Measurements from ENCODE around the gene ROBO3. TPM values are rescaled to one million over a fixed set of nuclear protein-coding genes. Genes with fewer than 3 reads are reported as not detected.
A peak's percentile ranks its signal among the peaks of the same experiment; 100 is the strongest.

The ROBO3 gene
- total RNA-seq, 1 donor from 2014 or later, result 12.6 TPM

DNA sequence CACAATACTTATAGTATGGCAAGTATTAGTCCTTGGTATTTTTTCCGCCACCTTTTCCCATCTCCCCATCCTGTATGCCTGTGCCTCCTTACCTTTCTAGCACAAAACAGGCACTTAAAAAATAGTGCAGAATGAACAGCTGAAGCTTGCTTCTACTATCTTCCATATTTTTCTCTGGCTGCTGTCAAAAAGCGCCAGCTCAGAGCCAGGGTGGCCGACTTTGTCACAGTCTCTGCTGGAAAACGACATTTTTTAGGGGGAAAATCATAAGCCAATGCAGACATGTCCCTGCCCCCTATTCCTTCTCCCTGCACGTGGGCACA lies 26.5 kb upstream of the ROBO3 start:
- H3K27me3 Mint-ChIP-seq (ENCODE audit: insufficient read depth, low read depth), result peaks cover 48% of the 10 kb centered on the region
- no peak overlapping the region for H3K27ac Mint-ChIP-seq
- no peaks in the 10 kb centered on the region for H3K9me3 ChIP-seq (ENCODE audit: low read depth)
- H3K27ac ChIP-seq, result no peak overlapping the region
- peaks cover 2% of the 10 kb centered on the region for H3K9me3 Mint-ChIP-seq
- peaks cover 48% of the 10 kb centered on the region for H3K4me1 ChIP-seq
- no peak overlapping the region for H3K9ac ChIP-seq
- no peak for DNase-seq (ENCODE audit: low spot score)
- no peaks in the 10 kb centered on the region for H3K36me3 ChIP-seq
- TF ChIP-seq, protein P1, sequence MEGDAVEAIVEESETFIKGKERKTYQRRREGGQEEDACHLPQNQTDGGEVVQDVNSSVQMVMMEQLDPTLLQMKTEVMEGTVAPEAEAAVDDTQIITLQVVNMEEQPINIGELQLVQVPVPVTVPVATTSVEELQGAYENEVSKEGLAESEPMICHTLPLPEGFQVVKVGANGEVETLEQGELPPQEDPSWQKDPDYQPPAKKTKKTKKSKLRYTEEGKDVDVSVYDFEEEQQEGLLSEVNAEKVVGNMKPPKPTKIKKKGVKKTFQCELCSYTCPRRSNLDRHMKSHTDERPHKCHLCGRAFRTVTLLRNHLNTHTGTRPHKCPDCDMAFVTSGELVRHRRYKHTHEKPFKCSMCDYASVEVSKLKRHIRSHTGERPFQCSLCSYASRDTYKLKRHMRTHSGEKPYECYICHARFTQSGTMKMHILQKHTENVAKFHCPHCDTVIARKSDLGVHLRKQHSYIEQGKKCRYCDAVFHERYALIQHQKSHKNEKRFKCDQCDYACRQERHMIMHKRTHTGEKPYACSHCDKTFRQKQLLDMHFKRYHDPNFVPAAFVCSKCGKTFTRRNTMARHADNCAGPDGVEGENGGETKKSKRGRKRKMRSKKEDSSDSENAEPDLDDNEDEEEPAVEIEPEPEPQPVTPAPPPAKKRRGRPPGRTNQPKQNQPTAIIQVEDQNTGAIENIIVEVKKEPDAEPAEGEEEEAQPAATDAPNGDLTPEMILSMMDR (IDR thresholded peaks at IDR 0.05), result no peak
- H3K36me3 Mint-ChIP-seq, result no peaks in the 10 kb centered on the region
- H2AFZ ChIP-seq (replicated peaks), result peak overlapping the region; percentile 84
- H3K27me3 ChIP-seq, result peaks cover 63% of the 10 kb centered on the region
- no peaks in the 10 kb centered on the region for H3K79me2 ChIP-seq (ENCODE audit: low read depth)
- no peaks in the 10 kb centered on the region for H4K20me1 ChIP-seq (ENCODE audit: low read depth)
- H3F3A ChIP-seq (ENCODE audit: low read depth), result peaks cover 54% of the 10 kb centered on the region
- H3K4me1 Mint-ChIP-seq, result peaks cover 50% of the 10 kb centered on the region
- H3K4me3 Mint-ChIP-seq, result peak overlapping the region; percentile 76
- peak overlapping the region; percentile 84 for H3K4me2 ChIP-seq
- peak overlapping the region; percentile 51 for H3K4me3 ChIP-seq

DNA sequence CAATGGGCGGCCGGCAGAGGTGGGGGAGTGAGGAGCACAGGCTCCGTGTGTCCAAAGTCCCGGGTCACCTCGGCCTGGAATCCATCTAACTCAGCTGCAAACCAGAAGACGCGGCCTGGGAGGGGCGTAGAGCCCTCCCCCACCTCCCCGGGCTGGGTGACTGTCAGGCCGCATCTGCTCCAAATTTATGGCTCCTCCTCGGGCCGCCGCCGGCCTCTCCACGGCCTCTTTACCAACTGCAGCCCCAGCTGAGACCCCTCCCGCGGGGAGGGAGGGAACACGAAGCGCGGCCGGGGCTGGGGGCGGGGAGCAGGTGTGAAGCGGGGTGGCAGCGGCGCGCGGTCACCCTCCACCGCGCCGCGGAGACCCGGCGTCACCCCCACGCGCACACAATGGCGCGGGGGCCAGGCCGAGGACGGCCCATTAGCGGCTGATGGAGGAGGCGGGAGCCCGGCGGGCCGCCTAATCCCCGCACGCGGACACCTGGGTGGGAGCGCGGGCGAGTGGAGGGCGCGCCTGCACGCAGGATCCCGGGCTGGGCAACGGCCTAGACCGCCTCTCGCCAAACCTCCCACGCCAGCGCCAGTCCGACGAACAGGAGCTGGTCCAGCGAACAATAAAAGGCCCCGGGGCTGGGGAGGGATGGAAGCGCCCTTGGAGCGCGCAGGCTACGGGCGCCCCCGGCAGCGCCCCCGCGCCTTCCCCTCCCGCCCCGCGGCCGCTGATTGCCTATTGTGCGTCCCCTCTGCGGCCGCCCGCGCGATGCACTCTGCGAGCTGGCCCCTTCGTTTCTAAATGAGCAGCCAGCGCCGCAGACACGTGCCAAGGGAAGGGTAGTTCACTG lies 25.9 kb upstream of the ROBO3 start:
- Mint-ChIP-seq H3K27ac (no peak overlapping the region), H3K9me3 (peaks cover 2% of the 10 kb centered on the region), H3K4me1 (peaks cover 56% of the 10 kb centered on the region), H3K4me3 (peak overlapping the region; percentile 83), H3K36me3 (no peaks in the 10 kb centered on the region), H3K27me3 (ENCODE audit: insufficient read depth, low read depth) (peaks cover 50% of the 10 kb centered on the region)
- no peaks in the 10 kb centered on the region for H3K79me2 ChIP-seq (ENCODE audit: low read depth)
- H3K9me3 ChIP-seq (ENCODE audit: low read depth), result no peaks in the 10 kb centered on the region
- H4K20me1 ChIP-seq (ENCODE audit: low read depth), result no peaks in the 10 kb centered on the region
- DNase-seq (ENCODE audit: low spot score), result peak; percentile 80
- no peak overlapping the region for H3K27ac ChIP-seq
- peaks cover 53% of the 10 kb centered on the region for H3K4me1 ChIP-seq
- H3K4me3 ChIP-seq, result peak overlapping the region; percentile 51
- H3K27me3 ChIP-seq, result peaks cover 63% of the 10 kb centered on the region
- no peak overlapping the region for H3K9ac ChIP-seq
- peak overlapping the region; percentile 84 for H2AFZ ChIP-seq (replicated peaks)
- peaks cover 60% of the 10 kb centered on the region for H3F3A ChIP-seq (ENCODE audit: low read depth)
- no peaks in the 10 kb centered on the region for H3K36me3 ChIP-seq
- peak overlapping the region; percentile 84 for H3K4me2 ChIP-seq
- TF ChIP-seq EZH2phosphoT487 (IDR thresholded peaks at IDR 0.05), result no peak
- TF ChIP-seq, protein P1 (IDR thresholded peaks at IDR 0.05), result no peak
- peak; percentile 76 for TF ChIP-seq EZH2 (IDR thresholded peaks at IDR 0.05)

DNA sequence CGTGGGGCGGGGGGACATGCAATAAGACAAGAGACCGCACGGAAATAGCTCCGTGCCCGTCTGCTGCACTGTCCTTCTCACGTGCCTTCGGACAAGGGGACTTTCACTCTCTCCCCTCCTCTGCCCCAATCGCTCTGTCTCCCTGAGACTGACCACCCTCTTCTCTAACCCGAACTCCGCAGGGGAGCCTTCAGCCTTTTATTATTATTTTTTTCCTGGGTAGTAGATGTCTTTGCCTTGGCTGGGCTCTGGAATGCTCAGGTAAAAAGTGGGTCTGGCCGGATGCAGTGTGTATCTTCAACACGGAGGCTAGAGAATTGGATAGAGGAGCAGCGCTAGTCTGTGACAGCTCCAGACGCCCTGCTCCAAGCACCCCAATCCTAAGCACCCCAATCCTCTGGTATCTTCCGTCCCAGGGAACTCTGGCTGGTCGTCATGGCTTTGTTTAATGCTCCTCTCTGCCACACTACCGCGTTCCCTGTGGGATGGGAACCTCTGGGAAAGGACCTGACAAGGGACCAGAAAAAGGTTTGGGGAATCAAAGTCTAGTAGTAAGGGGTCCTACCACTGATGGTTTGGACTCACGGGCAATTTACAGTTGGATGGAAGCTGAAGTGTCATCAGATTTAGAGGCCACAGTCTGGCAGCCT lies 25.1 kb upstream of the ROBO3 start:
- H3K36me3 ChIP-seq, result no peaks in the 10 kb centered on the region
- H2AFZ ChIP-seq (replicated peaks), result peak overlapping the region; percentile 84
- Mint-ChIP-seq H3K4me1 (peaks cover 64% of the 10 kb centered on the region), H3K4me3 (peak overlapping the region; percentile 83), H3K9me3 (peaks cover 2% of the 10 kb centered on the region), H3K36me3 (no peaks in the 10 kb centered on the region), H3K27me3 (ENCODE audit: insufficient read depth, low read depth) (peaks cover 58% of the 10 kb centered on the region), H3K27ac (no peak overlapping the region)
- H3F3A ChIP-seq (ENCODE audit: low read depth), result peaks cover 68% of the 10 kb centered on the region
- no peaks in the 10 kb centered on the region for H3K79me2 ChIP-seq (ENCODE audit: low read depth)
- peak overlapping the region; percentile 84 for H3K4me2 ChIP-seq
- no peak for DNase-seq (ENCODE audit: low spot score)
- H4K20me1 ChIP-seq (ENCODE audit: low read depth), result no peaks in the 10 kb centered on the region
- H3K9me3 ChIP-seq (ENCODE audit: low read depth), result no peaks in the 10 kb centered on the region
- no peak overlapping the region for H3K9ac ChIP-seq
- peaks cover 63% of the 10 kb centered on the region for H3K27me3 ChIP-seq
- H3K4me3 ChIP-seq, result peak overlapping the region; percentile 51
- no peak overlapping the region for H3K27ac ChIP-seq
- H3K4me1 ChIP-seq, result peaks cover 61% of the 10 kb centered on the region
- TF ChIP-seq EZH2 (IDR thresholded peaks at IDR 0.05), result no peak
- TF ChIP-seq EZH2phosphoT487 (IDR thresholded peaks at IDR 0.05), result no peak
- TF ChIP-seq, protein P1 (IDR thresholded peaks at IDR 0.05), result no peak
